ENCODE results near the gene B3GLCT. TPM values are rescaled to one million over a fixed set of nuclear protein-coding genes. Genes with fewer than 3 reads are reported as not detected.

The B3GLCT gene
- total RNA-seq, 1 donor: 18.8 TPM

DNA sequence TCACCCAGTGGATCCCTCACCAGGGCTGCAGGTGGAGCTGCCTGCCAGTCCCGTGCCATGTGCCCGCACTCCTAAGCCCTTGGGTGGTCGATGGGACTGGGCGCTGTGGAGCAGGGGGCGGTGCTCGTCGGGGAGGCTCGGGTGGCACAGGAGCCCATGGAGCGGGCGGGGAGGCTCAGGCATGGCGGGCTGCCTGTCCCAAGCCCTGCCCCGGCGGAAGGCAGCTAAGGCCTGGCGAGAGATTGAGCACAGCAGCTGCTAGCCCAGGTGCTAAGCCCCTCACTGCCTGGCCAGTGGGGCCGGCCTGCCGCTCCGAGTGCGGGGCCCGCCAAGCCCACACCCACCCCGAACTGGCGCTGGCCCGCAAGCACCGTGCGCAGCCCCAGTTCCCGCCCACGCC lies 16.8 kb upstream of the B3GLCT start:
- no peaks in the 10 kb centered on the region for H3K4me1 ChIP-seq (ENCODE audit: insufficient read depth, low read length)
- H3K27ac ChIP-seq (ENCODE audit: low read depth, low read length): no peak overlapping the region
- H2AFZ ChIP-seq (ENCODE audit: low read length): no peak overlapping the region
- no peaks in the 10 kb centered on the region for H3K79me2 ChIP-seq (ENCODE audit: insufficient read depth, low read length)
- no peak overlapping the region for H3K4me3 ChIP-seq (ENCODE audit: insufficient read depth, low read length)
- no peaks in the 10 kb centered on the region for H3K27me3 ChIP-seq (ENCODE audit: insufficient read depth, low read length)
- no peak overlapping the region for H3K4me2 ChIP-seq (ENCODE audit: insufficient read depth, low read length)
- no peak for DNase-seq (ENCODE audit: insufficient read length, low spot score, missing footprints)
- no peaks in the 10 kb centered on the region for H4K20me1 ChIP-seq (ENCODE audit: insufficient read depth, low read length)
- TF ChIP-seq CTCF (IDR thresholded peaks at IDR 0.05; ENCODE audit: extremely low read depth, low read depth, low read length): no peak
- no peaks in the 10 kb centered on the region for H3K36me3 ChIP-seq (ENCODE audit: insufficient read depth, low read length)
- H3K9me3 ChIP-seq (ENCODE audit: low read depth, low read length): no peaks in the 10 kb centered on the region

DNA sequence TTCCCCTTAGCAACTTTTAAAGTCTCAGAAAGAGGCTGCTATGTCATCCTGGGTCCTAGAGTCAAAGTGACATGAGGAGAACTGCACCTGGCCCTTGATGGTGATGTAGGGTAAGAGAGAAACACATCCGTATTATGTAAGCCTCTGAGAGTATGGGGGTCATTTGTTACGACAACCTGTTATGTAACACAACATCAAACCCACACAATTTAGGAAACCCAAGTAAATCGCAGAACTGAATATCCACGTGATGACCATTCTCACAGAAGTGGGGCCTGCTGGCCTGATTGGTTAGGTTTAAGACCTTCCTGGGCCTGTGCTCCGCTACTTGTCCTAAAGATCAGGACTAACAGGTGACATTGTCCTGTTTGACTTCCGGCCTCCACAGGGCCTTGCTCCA lies 15.3 kb upstream of the B3GLCT start:
- Histone ChIP-seq H4K20me1 (ENCODE audit: insufficient read depth, low read length) (no peaks in the 10 kb centered on the region), H2AFZ (ENCODE audit: low read length) (no peak overlapping the region), H3K79me2 (ENCODE audit: insufficient read depth, low read length) (no peaks in the 10 kb centered on the region), H3K27me3 (ENCODE audit: insufficient read depth, low read length) (no peaks in the 10 kb centered on the region), H3K4me2 (ENCODE audit: insufficient read depth, low read length) (no peak overlapping the region), H3K4me1 (ENCODE audit: insufficient read depth, low read length) (no peaks in the 10 kb centered on the region), H3K9me3 (ENCODE audit: low read depth, low read length) (no peaks in the 10 kb centered on the region), H3K27ac (ENCODE audit: low read depth, low read length) (no peak overlapping the region), H3K4me3 (ENCODE audit: insufficient read depth, low read length) (no peak overlapping the region), H3K36me3 (ENCODE audit: insufficient read depth, low read length) (no peaks in the 10 kb centered on the region)
- TF ChIP-seq CTCF (IDR thresholded peaks at IDR 0.05; ENCODE audit: extremely low read depth, low read depth, low read length): no peak
- DNase-seq (ENCODE audit: insufficient read length, low spot score, missing footprints): no peak

DNA sequence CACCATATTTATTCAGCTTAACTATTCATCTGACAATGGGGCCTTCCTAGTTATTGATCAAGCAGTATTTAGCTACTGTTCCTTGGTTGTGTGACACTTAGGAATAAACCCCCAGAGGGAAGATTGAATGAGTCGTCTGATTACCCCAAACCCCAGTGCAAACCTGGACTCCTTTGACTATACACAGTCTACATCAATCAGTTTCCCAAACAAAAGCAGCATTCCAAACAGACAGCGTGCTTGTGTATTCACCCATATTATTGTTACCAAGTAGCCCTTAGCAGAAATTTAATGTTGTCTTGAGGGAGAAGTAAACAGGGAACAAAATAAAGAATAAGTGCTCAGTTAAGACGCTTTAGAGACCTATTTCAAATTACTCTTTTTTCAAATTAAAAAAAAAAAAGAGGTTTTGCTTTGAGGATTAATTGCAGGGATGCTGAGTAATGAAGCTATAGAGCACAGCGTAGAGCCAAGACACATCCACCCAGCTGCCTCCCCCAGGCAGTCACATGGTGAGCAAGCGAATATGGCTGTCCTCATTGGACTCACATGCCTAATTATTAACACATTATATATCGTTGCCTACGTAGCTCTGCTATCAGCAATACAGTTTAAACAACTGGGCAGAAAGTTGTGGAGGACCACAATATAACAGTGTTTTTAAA lies 14.7 kb upstream of the B3GLCT start:
- H3K27me3 ChIP-seq (ENCODE audit: insufficient read depth, low read length): no peaks in the 10 kb centered on the region
- no peak overlapping the region for H3K27ac ChIP-seq (ENCODE audit: low read depth, low read length)
- no peak overlapping the region for H3K4me3 ChIP-seq (ENCODE audit: insufficient read depth, low read length)
- H3K9me3 ChIP-seq (ENCODE audit: low read depth, low read length): no peaks in the 10 kb centered on the region
- no peaks in the 10 kb centered on the region for H3K79me2 ChIP-seq (ENCODE audit: insufficient read depth, low read length)
- H3K4me1 ChIP-seq (ENCODE audit: insufficient read depth, low read length): no peaks in the 10 kb centered on the region
- H3K4me2 ChIP-seq (ENCODE audit: insufficient read depth, low read length): no peak overlapping the region
- DNase-seq (ENCODE audit: insufficient read length, low spot score, missing footprints): no peak
- no peaks in the 10 kb centered on the region for H4K20me1 ChIP-seq (ENCODE audit: insufficient read depth, low read length)
- H2AFZ ChIP-seq (ENCODE audit: low read length): no peak overlapping the region
- no peaks in the 10 kb centered on the region for H3K36me3 ChIP-seq (ENCODE audit: insufficient read depth, low read length)
- no peak for TF ChIP-seq CTCF (IDR thresholded peaks at IDR 0.05; ENCODE audit: extremely low read depth, low read depth, low read length)

DNA sequence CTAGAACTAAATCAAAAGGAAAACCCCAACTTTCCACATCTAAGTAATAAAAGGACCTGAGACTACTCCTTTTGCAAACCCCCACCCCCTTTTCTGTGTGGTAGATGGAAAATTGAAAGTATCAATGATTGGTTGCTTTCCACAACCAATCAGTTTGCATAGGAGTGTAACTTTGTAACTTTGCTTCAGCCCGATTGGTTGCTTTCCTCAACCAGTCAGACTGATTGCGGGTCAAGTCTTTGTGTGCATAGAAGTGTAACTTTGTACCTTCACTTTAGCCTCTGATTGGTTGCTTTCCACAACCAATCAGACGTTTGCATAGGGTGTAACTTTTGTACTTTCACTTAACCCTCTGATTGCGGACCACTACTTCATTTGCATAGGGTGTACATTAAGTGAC lies 8.0 kb upstream of the B3GLCT start:
- no peak for TF ChIP-seq CTCF (IDR thresholded peaks at IDR 0.05; ENCODE audit: extremely low read depth, low read depth, low read length)
- no peak overlapping the region for H3K4me2 ChIP-seq (ENCODE audit: insufficient read depth, low read length)
- H3K4me1 ChIP-seq (ENCODE audit: insufficient read depth, low read length): no peaks in the 10 kb centered on the region
- no peak overlapping the region for H2AFZ ChIP-seq (ENCODE audit: low read length)
- H3K36me3 ChIP-seq (ENCODE audit: insufficient read depth, low read length): no peaks in the 10 kb centered on the region
- DNase-seq (ENCODE audit: insufficient read length, low spot score, missing footprints): no peak
- H3K27ac ChIP-seq (ENCODE audit: low read depth, low read length): no peak overlapping the region
- H3K27me3 ChIP-seq (ENCODE audit: insufficient read depth, low read length): no peaks in the 10 kb centered on the region
- H3K9me3 ChIP-seq (ENCODE audit: low read depth, low read length): no peaks in the 10 kb centered on the region
- H3K79me2 ChIP-seq (ENCODE audit: insufficient read depth, low read length): no peaks in the 10 kb centered on the region
- no peak overlapping the region for H3K4me3 ChIP-seq (ENCODE audit: insufficient read depth, low read length)
- no peaks in the 10 kb centered on the region for H4K20me1 ChIP-seq (ENCODE audit: insufficient read depth, low read length)
